Liver (tissue), 9 donors: ENCODE measurements around the gene NR2F2. TPM values are rescaled to one million over a fixed set of nuclear protein-coding genes. Genes with fewer than 3 reads are reported as not detected.
A peak's percentile ranks its signal among the peaks of the same experiment; 100 is the strongest.

Source experiments
- DNase-seq: peaks from one replicate; pipeline ENCODE4 v3.0.0-alpha.2; 2017; ENCODE audit warnings: low spot score
- H3K27ac ChIP-seq, 2 donors: one replicate each; pipeline ENCODE4 v1.7.0; 2013; ENCODE audit warnings: inconsistent platforms in 2 of 2, low read length in 2 of 2, control low read depth in 1 of 2, low read depth in 1 of 2, mild to moderate bottlenecking in 1 of 2
- H3K27me3 ChIP-seq, 4 donors: one replicate each; pipeline versions ENCODE4 v1.6.1 to v1.7.0; 2013; ENCODE audit warnings: low read length in 3 of 4, inconsistent platforms in 1 of 4, mild to moderate bottlenecking in 1 of 4, moderate library complexity in 1 of 4; ENCODE audit not compliant: control insufficient read depth in 4 of 4, insufficient read depth in 4 of 4
- H3K36me3 ChIP-seq, 4 donors: one replicate each; pipeline versions ENCODE4 v1.6.1 to v1.7.0; 2013; ENCODE audit warnings: low read length in 3 of 4, mild to moderate bottlenecking in 3 of 4, low read depth in 1 of 4, moderate library complexity in 1 of 4; ENCODE audit not compliant: control insufficient read depth in 4 of 4, insufficient read depth in 3 of 4
- H3K4me1 ChIP-seq, 4 donors: one replicate each; pipeline versions ENCODE4 v1.6.1 to v1.7.0; 2013; ENCODE audit warnings: low read length in 3 of 4, mild to moderate bottlenecking in 3 of 4, moderate library complexity in 1 of 4; ENCODE audit not compliant: control insufficient read depth in 4 of 4, insufficient read depth in 4 of 4
- H3K4me3 ChIP-seq, 3 donors: one replicate each; pipeline versions ENCODE4 v1.6.1 to v1.7.0; 2013; ENCODE audit warnings: low read length in 3 of 3, control low read depth in 1 of 3, low read depth in 1 of 3, mild to moderate bottlenecking in 1 of 3
- H3K9ac ChIP-seq, 2 donors: one replicate each; pipeline ENCODE4 v1.7.0; 2013; ENCODE audit warnings: low read length in 2 of 2, mild to moderate bottlenecking in 2 of 2, moderate library complexity in 2 of 2, control low read depth in 1 of 2, low read depth in 1 of 2
- H3K9me3 ChIP-seq, 4 donors: one replicate each; pipeline versions ENCODE4 v1.6.1 to v1.7.0; 2013; ENCODE audit warnings: low read length in 3 of 4; ENCODE audit not compliant: control insufficient read depth in 4 of 4
- EGR1 ChIP-seq, 2 donors: IDR thresholded peaks; 2 replicates each; pipeline ENCODE4 v1.6.1; 2016 to 2018; ENCODE audit warnings: antibody characterized with exemption in 2 of 2, low read depth in 2 of 2
- FOXA1 ChIP-seq: IDR thresholded peaks from 2 replicates; pipeline ENCODE4 v1.6.1; 2016; ENCODE audit warnings: antibody characterized with exemption
- FOXA2 ChIP-seq: IDR thresholded peaks from 2 replicates; pipeline ENCODE4 v1.6.1; 2016; ENCODE audit warnings: antibody characterized with exemption
- GABPA ChIP-seq, 2 donors: IDR thresholded peaks in 1 of 2; conservative IDR thresholded peaks in 1 of 2; 2 replicates each; pipeline ENCODE4 v1.6.1; 2016; ENCODE audit warnings: antibody characterized with exemption in 2 of 2, mild to moderate bottlenecking in 1 of 2, moderate library complexity in 1 of 2
- HNF4A ChIP-seq, 2 donors: conservative IDR thresholded peaks; 2 replicates each; pipeline ENCODE4 v1.6.1; 2016; ENCODE audit warnings: antibody characterized with exemption in 2 of 2, mild to moderate bottlenecking in 2 of 2
- HNF4G ChIP-seq: IDR thresholded peaks from 2 replicates; pipeline ENCODE4 v1.6.1; 2016; ENCODE audit warnings: antibody characterized with exemption
- JUND ChIP-seq, 2 donors: IDR thresholded peaks; 2 replicates each; pipeline ENCODE4 v1.6.1; 2016; ENCODE audit warnings: antibody characterized with exemption in 2 of 2
- NR2F2 ChIP-seq: IDR thresholded peaks from 2 replicates; pipeline ENCODE4 v1.6.1; 2016; ENCODE audit warnings: antibody characterized with exemption
- RAD21 ChIP-seq, 2 donors: IDR thresholded peaks; 2 replicates each; pipeline ENCODE4 v1.6.1; 2016; ENCODE audit warnings: antibody characterized with exemption in 2 of 2, mild to moderate bottlenecking in 2 of 2
- REST ChIP-seq: IDR thresholded peaks from 2 replicates; pipeline ENCODE4 v1.6.1; 2016; ENCODE audit warnings: antibody characterized with exemption, mild to moderate bottlenecking
- RXRA ChIP-seq, 2 donors: IDR thresholded peaks; 2 replicates each; pipeline ENCODE4 v1.6.1; 2017 to 2018; ENCODE audit warnings: antibody characterized with exemption in 2 of 2, mild to moderate bottlenecking in 1 of 2
- SP1 ChIP-seq: IDR thresholded peaks from 2 replicates; pipeline ENCODE4 v1.6.1; 2018; ENCODE audit warnings: antibody characterized with exemption, mild to moderate bottlenecking
- TAF1 ChIP-seq: conservative IDR thresholded peaks from 2 replicates; pipeline ENCODE4 v1.6.1; 2016; ENCODE audit warnings: antibody characterized with exemption, mild to moderate bottlenecking
- YY1 ChIP-seq: IDR thresholded peaks from 2 replicates; pipeline ENCODE4 v1.6.1; 2016; ENCODE audit warnings: antibody characterized with exemption, mild to moderate bottlenecking
- ZBTB33 ChIP-seq: IDR thresholded peaks from 2 replicates; pipeline ENCODE4 v1.6.1; 2016; ENCODE audit warnings: antibody characterized with exemption
- WGBS: extraction: QIAGEN DNeasy Blood & Tissue Kit; methylation state at CpG from one replicate; pipeline ENCODE4 v1.1.7; 2013; 5-methylcytosine and 5-hydroxymethylcytosine counted together
- polyA plus RNA-seq, 2 donors: library from polyadenylated mRNA; stranded (reverse) in 1 of 2; unstranded in 1 of 2; fragments of 200-250 nt in 1 of 2; fragments of >200 nt in 1 of 2; fragmentation: Nextera tagmentation in 1 of 2; extraction: Ambion mirVana in 1 of 2; gene quantifications; one replicate each; pipeline versions ENCODE4 v1.2.1 to v1.2.3, GENCODE V29; 2013 to 2015
- total RNA-seq, 2 donors: library from RNA; depleted of rRNA; stranded (reverse); fragments of >200 nt; gene quantifications; one replicate each; pipeline ENCODE4 v1.2.3, GENCODE V29; 2014
- TF ChIP-seq, protein P1 (sequence below): IDR thresholded peaks from 2 replicates; pipeline ENCODE4 v1.6.1; 2016; ENCODE audit warnings: antibody characterized with exemption
- TF ChIP-seq, protein P2 (sequence below): fragments of 150-350 bp; IDR thresholded peaks from 2 replicates; pipeline ENCODE4 v1.5.1; 2017; ENCODE audit warnings: improper control_type of control experiment, low read depth, low read length; ENCODE audit not compliant: missing input control
- TF ChIP-seq, protein P3 (sequence below): IDR thresholded peaks from 2 replicates; pipeline ENCODE4 v1.6.1; 2016; ENCODE audit warnings: antibody characterized with exemption
- donor health status: healthy.
- donor health status: healthy.
- donor health status: healthy.
- donor health status: healthy.
- donor health status: healthy.

Gene NR2F2
- total and polyA plus RNA-seq, 4 donors, result 5.9 to 22.4 (median 9.2) TPM

DNA sequence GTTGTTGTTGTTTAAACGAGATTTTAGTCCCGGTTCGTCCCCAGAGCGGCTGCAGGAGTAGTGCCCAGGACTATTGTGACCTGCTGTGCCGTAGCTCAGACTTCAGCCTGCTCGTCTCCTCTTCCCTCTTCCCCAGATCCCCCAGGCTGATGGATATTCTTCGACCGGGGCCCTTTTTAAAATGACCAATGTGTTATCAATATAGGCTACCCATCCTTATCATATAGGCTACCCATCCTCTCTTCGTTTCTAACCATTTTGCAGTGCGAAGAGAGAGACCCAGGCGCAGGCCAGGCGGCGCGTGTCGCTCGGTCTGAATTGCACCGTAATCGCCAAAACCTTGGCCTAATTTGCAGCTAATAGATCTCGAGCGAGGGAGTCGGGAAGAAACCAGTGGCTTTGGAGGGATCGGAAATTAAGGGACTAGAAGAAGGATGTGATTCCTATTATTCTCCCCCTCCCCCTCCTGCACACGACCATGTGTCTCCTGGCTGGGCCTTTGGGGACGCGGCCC, 23.0 kb downstream of the NR2F2 start:
- Histone ChIP-seq H3K9me3 (no peaks in the 10 kb centered on the region), H3K4me1 (peaks cover 11 to 50% (median 30%) of the 10 kb centered on the region in 4 donors), H3K36me3 (no peaks in the 10 kb centered on the region), H3K9ac (no peak overlapping the region), H3K4me3 (peak overlapping the region in 1 of 3 donors; percentile 12), H3K27me3 (no peaks in the 10 kb centered on the region), H3K27ac (peak overlapping the region; percentile 80 to 83)
- DNase-seq, result no peak
- TF ChIP-seq TAF1 (no peak), RXRA (IDR thresholded peaks at IDR 0.05) (no peak), YY1 (no peak), SP1 (no peak), HNF4G (no peak), FOXA2 (no peak), EGR1 (IDR thresholded peaks at IDR 0.05; ENCODE audit: low read depth in 2 of 2) (no peak), GABPA (IDR thresholded peaks at IDR 0.05 in 1 of 2, conservative IDR thresholded peaks at IDR 0.05 in 1 of 2) (no peak), ZBTB33 (no peak), JUND (IDR thresholded peaks at IDR 0.05) (no peak), HNF4A (conservative IDR thresholded peaks at IDR 0.05) (no peak), REST (no peak), RAD21 (IDR thresholded peaks at IDR 0.05) (no peak), NR2F2 (no peak), FOXA1 (no peak)
- TF ChIP-seq, protein P1, sequence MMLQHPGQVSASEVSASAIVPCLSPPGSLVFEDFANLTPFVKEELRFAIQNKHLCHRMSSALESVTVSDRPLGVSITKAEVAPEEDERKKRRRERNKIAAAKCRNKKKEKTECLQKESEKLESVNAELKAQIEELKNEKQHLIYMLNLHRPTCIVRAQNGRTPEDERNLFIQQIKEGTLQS, result no peak
- TF ChIP-seq, protein P2, sequence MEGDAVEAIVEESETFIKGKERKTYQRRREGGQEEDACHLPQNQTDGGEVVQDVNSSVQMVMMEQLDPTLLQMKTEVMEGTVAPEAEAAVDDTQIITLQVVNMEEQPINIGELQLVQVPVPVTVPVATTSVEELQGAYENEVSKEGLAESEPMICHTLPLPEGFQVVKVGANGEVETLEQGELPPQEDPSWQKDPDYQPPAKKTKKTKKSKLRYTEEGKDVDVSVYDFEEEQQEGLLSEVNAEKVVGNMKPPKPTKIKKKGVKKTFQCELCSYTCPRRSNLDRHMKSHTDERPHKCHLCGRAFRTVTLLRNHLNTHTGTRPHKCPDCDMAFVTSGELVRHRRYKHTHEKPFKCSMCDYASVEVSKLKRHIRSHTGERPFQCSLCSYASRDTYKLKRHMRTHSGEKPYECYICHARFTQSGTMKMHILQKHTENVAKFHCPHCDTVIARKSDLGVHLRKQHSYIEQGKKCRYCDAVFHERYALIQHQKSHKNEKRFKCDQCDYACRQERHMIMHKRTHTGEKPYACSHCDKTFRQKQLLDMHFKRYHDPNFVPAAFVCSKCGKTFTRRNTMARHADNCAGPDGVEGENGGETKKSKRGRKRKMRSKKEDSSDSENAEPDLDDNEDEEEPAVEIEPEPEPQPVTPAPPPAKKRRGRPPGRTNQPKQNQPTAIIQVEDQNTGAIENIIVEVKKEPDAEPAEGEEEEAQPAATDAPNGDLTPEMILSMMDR, result no peak
- TF ChIP-seq, protein P3, sequence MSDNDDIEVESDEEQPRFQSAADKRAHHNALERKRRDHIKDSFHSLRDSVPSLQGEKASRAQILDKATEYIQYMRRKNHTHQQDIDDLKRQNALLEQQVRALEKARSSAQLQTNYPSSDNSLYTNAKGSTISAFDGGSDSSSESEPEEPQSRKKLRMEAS, result no peak
- WGBS, result 60% methylated on average over 25 of the region's 25 CpGs
